A549 (cell line): ENCODE data around the gene PTPN13. TPM values are rescaled to one million over a fixed set of nuclear protein-coding genes. Genes with fewer than 3 reads are reported as not detected.
A peak's percentile ranks its signal among the peaks of the same experiment; 100 is the strongest.

Experiments
- ATAC-seq, 2 experiments: fragments of 200-7000 bp in 1 of 2; fragments of >200 bp in 1 of 2; cut with Nextera tagmentation in 1 of 2; cut with Tn5 transposase in 1 of 2; 3 replicates each; pipeline versions ENCODE4 v1.8.0 to v1.9.1; 2018 to 2020; ENCODE audit warnings: mild to moderate bottlenecking in 1 of 2, moderate library complexity in 1 of 2
- CTCF ChIA-PET: fragments of 300-600 bp; sonication (Branson Sonifier 250); formaldehyde crosslinking; extraction: SDS; loops from one replicate; lab custom pipeline; 2021; ENCODE audit warnings: antibody characterized with exemption, inconsistent platforms; lab: Yijun Ruan, JAX
- POLR2A ChIA-PET: fragments of 350-600 bp; formaldehyde crosslinking; extraction: SDS; loops from one replicate; lab custom pipeline; 2021; ENCODE audit warnings: antibody characterized with exemption, inconsistent platforms; lab: Yijun Ruan, JAX
- DNase-seq, 2 experiments: peaks; one replicate each; pipeline versions ENCODE4 v3.0.0 to v3.0.0-alpha.2; 2011 to 2016; ENCODE audit warnings: low read depth in 1 of 2, low spot score in 1 of 2
- FAIRE-seq: peaks from 2 replicates; lab custom pipeline; 2011; peaks lifted over from hg19 to GRCh38; lab: Jason Lieb, UNC
- H3K27ac ChIP-seq, 2 experiments: fragments of >200 bp; sonication (Bioruptor Twin); formaldehyde crosslinking; 3 replicates each; pipeline ENCODE4 v1.5.1; 2016 to 2017
- H3K4me1 ChIP-seq: fragments of >200 bp; sonication (Bioruptor Twin); formaldehyde crosslinking; 3 replicates; pipeline ENCODE4 v1.6.1; 2016
- H3K4me2 ChIP-seq: fragments of >200 bp; sonication (Bioruptor Twin); formaldehyde crosslinking; 3 replicates; pipeline ENCODE4 v1.6.1; 2016
- H3K4me3 ChIP-seq: fragments of >200 bp; sonication (Bioruptor Twin); formaldehyde crosslinking; 3 replicates; pipeline ENCODE4 v1.5.1; 2016
- H3K9me3 ChIP-seq: fragments of >200 bp; sonication (Bioruptor Twin); formaldehyde crosslinking; 3 replicates; pipeline ENCODE4 v1.6.1; 2016
- BHLHE40 ChIP-seq: IDR thresholded peaks from 2 replicates; pipeline ENCODE4 v1.6.1; 2012; ENCODE audit warnings: low read depth, low read length, inconsistent platforms
- CBX8 ChIP-seq: fragments of 200-600 bp; sonication (generic); IDR thresholded peaks from 2 replicates; pipeline ENCODE4 v1.6.1; 2016
- CEBPB ChIP-seq, 2 experiments: fragments of >200 bp in 1 of 2; sonication (Bioruptor Twin) in 1 of 2; formaldehyde crosslinking in 1 of 2; IDR thresholded peaks; 2 replicates each; pipeline ENCODE4 v1.6.1; 2012 to 2016
- CHD4 ChIP-seq: fragments of 200-600 bp; sonication (generic); IDR thresholded peaks from 2 replicates; pipeline ENCODE4 v1.6.1; 2016; ENCODE audit warnings: antibody characterized with exemption, mild to moderate bottlenecking, borderline replicate concordance
- EHMT2 ChIP-seq: fragments of 200-600 bp; sonication (generic); IDR thresholded peaks from 2 replicates; pipeline ENCODE4 v1.6.1; 2016; ENCODE audit warnings: antibody characterized with exemption, low read depth, mild to moderate bottlenecking, moderate library complexity
- EP300 ChIP-seq, 2 experiments: fragments of >200 bp; sonication (Bioruptor Twin); formaldehyde crosslinking; IDR thresholded peaks; 2 replicates in 1 of 2; 3 replicates in 1 of 2; pipeline ENCODE4 v1.6.1; 2016 to 2017
- FOSL2 ChIP-seq, 2 experiments: fragments of 450-650 bp in 1 of 2; fragments of >200 bp in 1 of 2; sonication (Bioruptor Twin) in 1 of 2; formaldehyde crosslinking; IDR thresholded peaks; 2 replicates each; pipeline versions ENCODE4 v1.5.0 to v1.6.1; 2016 to 2020; ENCODE audit warnings: mild to moderate bottlenecking in 1 of 2, moderate library complexity in 1 of 2
- FOXS1 ChIP-seq: fragments of 250-450 bp; sonication (Bioruptor Pico); IDR thresholded peaks from 2 replicates; pipeline ENCODE4 v1.5.0; 2020; ENCODE audit warnings: mild to moderate bottlenecking, moderate library complexity
- GATA3 ChIP-seq: IDR thresholded peaks from 2 replicates; pipeline ENCODE4 v1.6.1; 2012; ENCODE audit warnings: borderline replicate concordance
- HOXB5 ChIP-seq: fragments of 250-450 bp; sonication (Bioruptor Pico); IDR thresholded peaks from 2 replicates; pipeline ENCODE4 v1.5.0; 2020; ENCODE audit warnings: mild to moderate bottlenecking, moderate library complexity
- JUNB ChIP-seq: fragments of >200 bp; sonication (Bioruptor Twin); formaldehyde crosslinking; IDR thresholded peaks from 2 replicates; pipeline ENCODE4 v1.6.1; 2016
- KDM1A ChIP-seq: fragments of 200-600 bp; sonication (generic); IDR thresholded peaks from 2 replicates; pipeline ENCODE4 v1.6.1; 2016; ENCODE audit warnings: low read depth, mild to moderate bottlenecking
- KDM5A ChIP-seq: fragments of 200-600 bp; sonication (generic); IDR thresholded peaks from 2 replicates; pipeline ENCODE4 v1.6.1; 2016; ENCODE audit warnings: antibody characterized with exemption, mild to moderate bottlenecking
- MYC ChIP-seq: IDR thresholded peaks from 2 replicates; pipeline ENCODE4 v1.6.1; 2012; ENCODE audit warnings: mild to moderate bottlenecking, inconsistent platforms, low read length, improper control_type of control experiment, borderline replicate concordance
- NFE2L2 ChIP-seq: fragments of 150-350 bp; conservative IDR thresholded peaks from 2 replicates; pipeline ENCODE4 v1.6.1; 2014; ENCODE audit warnings: low read length
- NPAS2 ChIP-seq: fragments of 250-450 bp; sonication (Bioruptor Pico); IDR thresholded peaks from 2 replicates; pipeline ENCODE4 v1.8.0; 2022; ENCODE audit warnings: mild to moderate bottlenecking, moderate library complexity, borderline replicate concordance
- PHF8 ChIP-seq: fragments of 200-600 bp; sonication (generic); IDR thresholded peaks from 2 replicates; pipeline ENCODE4 v1.6.1; 2016; ENCODE audit warnings: low read depth, mild to moderate bottlenecking, antibody characterized with exemption, moderate library complexity, borderline replicate concordance
- RCOR1 ChIP-seq: fragments of 150-350 bp; IDR thresholded peaks from 2 replicates; pipeline ENCODE4 v1.6.1; 2014; ENCODE audit warnings: antibody characterized with exemption, low read length, low read depth
- RNF2 ChIP-seq: fragments of 200-600 bp; sonication (generic); IDR thresholded peaks from 2 replicates; pipeline ENCODE4 v1.6.1; 2016; ENCODE audit warnings: low read depth, mild to moderate bottlenecking, antibody characterized with exemption, moderate library complexity, borderline replicate concordance
- TP53 ChIP-seq: fragments of 250-450 bp; sonication (Bioruptor Pico); IDR thresholded peaks from 2 replicates; pipeline ENCODE4 v1.5.0; 2021; ENCODE audit warnings: mild to moderate bottlenecking, moderate library complexity
- ZC3H11A ChIP-seq: fragments of 450-650 bp; IDR thresholded peaks from 2 replicates; pipeline ENCODE4 v1.6.1; 2014; ENCODE audit warnings: antibody characterized with exemption, mild to moderate bottlenecking
- ZFP36 ChIP-seq: fragments of 450-650 bp; IDR thresholded peaks from 2 replicates; pipeline ENCODE4 v1.6.1; 2014; ENCODE audit warnings: borderline replicate concordance; ENCODE audit not compliant: partially characterized antibody
- ZNF302 ChIP-seq: fragments of 250-450 bp; sonication (Bioruptor Pico); IDR thresholded peaks from 2 replicates; pipeline ENCODE4 v1.9.0; 2021; ENCODE audit warnings: inconsistent platforms, mild to moderate bottlenecking, moderate library complexity
- ZSCAN20 ChIP-seq: fragments of 250-450 bp; sonication (Bioruptor Pico); IDR thresholded peaks from 2 replicates; pipeline ENCODE4 v1.8.0; 2022; ENCODE audit warnings: mild to moderate bottlenecking, moderate library complexity
- WGBS: methylation state at CpG from one replicate; pipeline ENCODE4 v1.1.6; 2017; ENCODE audit errors: missing lambda C conversion rate; 5-methylcytosine and 5-hydroxymethylcytosine counted together
- polyA plus RNA-seq, 4 experiments: library from polyadenylated mRNA; depleted of rRNA in 3 of 4; stranded (reverse); fragments of >200 nt; fragmentation: RNase III in 1 of 4; extraction: RNeasy Plus Mini Kit Qiagen cat#74134 plus additional on column Dnase treatment in 1 of 4; gene quantifications; 2 replicates in 3 of 4; 3 replicates in 1 of 4; pipeline ENCODE4 v1.2.3, GENCODE V29; 2011 to 2017
- TF ChIP-seq, protein P1 (sequence below): fragments of 250-450 bp; sonication (Bioruptor Pico); IDR thresholded peaks from 2 replicates; pipeline ENCODE4 v1.5.0; 2021; ENCODE audit warnings: mild to moderate bottlenecking, moderate library complexity, borderline replicate concordance
- TF ChIP-seq, protein P2 (sequence below): fragments of 200-600 bp; sonication (generic); IDR thresholded peaks from 2 replicates; pipeline ENCODE4 v1.6.1; 2016; ENCODE audit warnings: antibody characterized with exemption, mild to moderate bottlenecking, moderate library complexity
- TF ChIP-seq, protein P3 (sequence below): IDR thresholded peaks from 2 replicates; pipeline ENCODE4 v1.6.1; 2012
- TF ChIP-seq, protein P4 (sequence below): fragments of 250-450 bp; sonication (Bioruptor Pico); IDR thresholded peaks from 2 replicates; pipeline ENCODE4 v1.5.0; 2020; ENCODE audit warnings: low read depth, mild to moderate bottlenecking, moderate library complexity

The PTPN13 gene
- polyA plus RNA-seq, 2 of the 4 experiments (the other 2 are of a cell fraction) = 10.4 to 13.3 TPM

DNA sequence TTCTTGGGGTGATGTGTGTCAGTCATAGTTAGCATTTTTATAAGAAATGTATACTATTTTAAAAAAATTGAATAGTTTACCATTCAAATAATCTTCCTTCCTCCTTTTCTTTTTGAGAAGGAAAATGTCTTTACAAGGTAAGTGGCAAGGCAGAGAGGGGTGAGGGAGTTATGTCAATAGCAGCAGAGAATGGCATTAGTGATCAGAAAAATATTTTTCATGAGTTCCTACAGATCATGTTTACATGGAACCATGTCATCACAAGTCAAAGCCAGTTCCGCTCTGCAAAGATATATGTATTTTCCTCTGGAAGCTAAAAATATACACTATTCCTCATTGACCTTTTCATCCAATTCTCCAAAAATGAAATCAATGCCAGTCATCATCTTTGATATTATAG is 67.3 kb downstream of the PTPN13 start:
- Histone ChIP-seq H3K4me3 (no peak overlapping the region), H3K9me3 (no peaks in the 10 kb centered on the region), H3K4me1 (peaks cover 13% of the 10 kb centered on the region; the same call in 2 of the 3 replicates), H3K27ac (no peak overlapping the region), H3K4me2 (peak overlapping the region; percentile 9; the same call in 1 of the 3 replicates)
- POLR2A ChIA-PET = no interaction called here
- no peak for DNase-seq
- ATAC-seq = no peak
- FAIRE-seq = no peak
- CTCF ChIA-PET = interaction anchor here (1.4 kb wide), 1 partner anchor 18 kb away, joined by 3 read pairs; no protein-coding TSS in a partner anchor
- WGBS = 96% methylated on average over 1 of the region's 1 CpG
- no peak for TF ChIP-seq TP53 (CRISPR knock-in tag)
- TF ChIP-seq KDM1A = no peak
- TF ChIP-seq BHLHE40 = no peak
- TF ChIP-seq CEBPB (IDR thresholded peaks at IDR 0.05) = no peak
- no peak for TF ChIP-seq GATA3
- TF ChIP-seq, protein P1, sequence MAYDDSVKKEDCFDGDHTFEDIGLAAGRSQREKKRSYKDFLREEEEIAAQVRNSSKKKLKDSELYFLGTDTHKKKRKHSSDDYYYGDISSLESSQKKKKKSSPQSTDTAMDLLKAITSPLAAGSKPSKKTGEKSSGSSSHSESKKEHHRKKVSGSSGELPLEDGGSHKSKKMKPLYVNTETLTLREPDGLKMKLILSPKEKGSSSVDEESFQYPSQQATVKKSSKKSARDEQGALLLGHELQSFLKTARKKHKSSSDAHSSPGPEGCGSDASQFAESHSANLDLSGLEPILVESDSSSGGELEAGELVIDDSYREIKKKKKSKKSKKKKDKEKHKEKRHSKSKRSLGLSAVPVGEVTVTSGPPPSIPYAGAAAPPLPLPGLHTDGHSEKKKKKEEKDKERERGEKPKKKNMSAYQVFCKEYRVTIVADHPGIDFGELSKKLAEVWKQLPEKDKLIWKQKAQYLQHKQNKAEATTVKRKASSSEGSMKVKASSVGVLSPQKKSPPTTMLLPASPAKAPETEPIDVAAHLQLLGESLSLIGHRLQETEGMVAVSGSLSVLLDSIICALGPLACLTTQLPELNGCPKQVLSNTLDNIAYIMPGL = no peak
- TF ChIP-seq ZNF302 (CRISPR knock-in tag) = no peak
- TF ChIP-seq, protein P2, sequence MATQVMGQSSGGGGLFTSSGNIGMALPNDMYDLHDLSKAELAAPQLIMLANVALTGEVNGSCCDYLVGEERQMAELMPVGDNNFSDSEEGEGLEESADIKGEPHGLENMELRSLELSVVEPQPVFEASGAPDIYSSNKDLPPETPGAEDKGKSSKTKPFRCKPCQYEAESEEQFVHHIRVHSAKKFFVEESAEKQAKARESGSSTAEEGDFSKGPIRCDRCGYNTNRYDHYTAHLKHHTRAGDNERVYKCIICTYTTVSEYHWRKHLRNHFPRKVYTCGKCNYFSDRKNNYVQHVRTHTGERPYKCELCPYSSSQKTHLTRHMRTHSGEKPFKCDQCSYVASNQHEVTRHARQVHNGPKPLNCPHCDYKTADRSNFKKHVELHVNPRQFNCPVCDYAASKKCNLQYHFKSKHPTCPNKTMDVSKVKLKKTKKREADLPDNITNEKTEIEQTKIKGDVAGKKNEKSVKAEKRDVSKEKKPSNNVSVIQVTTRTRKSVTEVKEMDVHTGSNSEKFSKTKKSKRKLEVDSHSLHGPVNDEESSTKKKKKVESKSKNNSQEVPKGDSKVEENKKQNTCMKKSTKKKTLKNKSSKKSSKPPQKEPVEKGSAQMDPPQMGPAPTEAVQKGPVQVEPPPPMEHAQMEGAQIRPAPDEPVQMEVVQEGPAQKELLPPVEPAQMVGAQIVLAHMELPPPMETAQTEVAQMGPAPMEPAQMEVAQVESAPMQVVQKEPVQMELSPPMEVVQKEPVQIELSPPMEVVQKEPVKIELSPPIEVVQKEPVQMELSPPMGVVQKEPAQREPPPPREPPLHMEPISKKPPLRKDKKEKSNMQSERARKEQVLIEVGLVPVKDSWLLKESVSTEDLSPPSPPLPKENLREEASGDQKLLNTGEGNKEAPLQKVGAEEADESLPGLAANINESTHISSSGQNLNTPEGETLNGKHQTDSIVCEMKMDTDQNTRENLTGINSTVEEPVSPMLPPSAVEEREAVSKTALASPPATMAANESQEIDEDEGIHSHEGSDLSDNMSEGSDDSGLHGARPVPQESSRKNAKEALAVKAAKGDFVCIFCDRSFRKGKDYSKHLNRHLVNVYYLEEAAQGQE = no peak
- no peak for TF ChIP-seq CBX8
- no peak for TF ChIP-seq HOXB5
- TF ChIP-seq, protein P3, sequence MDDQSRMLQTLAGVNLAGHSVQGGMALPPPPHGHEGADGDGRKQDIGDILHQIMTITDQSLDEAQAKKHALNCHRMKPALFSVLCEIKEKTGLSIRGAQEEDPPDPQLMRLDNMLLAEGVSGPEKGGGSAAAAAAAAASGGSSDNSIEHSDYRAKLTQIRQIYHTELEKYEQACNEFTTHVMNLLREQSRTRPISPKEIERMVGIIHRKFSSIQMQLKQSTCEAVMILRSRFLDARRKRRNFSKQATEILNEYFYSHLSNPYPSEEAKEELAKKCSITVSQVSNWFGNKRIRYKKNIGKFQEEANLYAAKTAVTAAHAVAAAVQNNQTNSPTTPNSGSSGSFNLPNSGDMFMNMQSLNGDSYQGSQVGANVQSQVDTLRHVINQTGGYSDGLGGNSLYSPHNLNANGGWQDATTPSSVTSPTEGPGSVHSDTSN = no peak
- TF ChIP-seq CHD4 = no peak
- no peak for TF ChIP-seq FOXS1 (CRISPR knock-in tag)
- no peak for TF ChIP-seq ZFP36
- TF ChIP-seq MYC = no peak

DNA sequence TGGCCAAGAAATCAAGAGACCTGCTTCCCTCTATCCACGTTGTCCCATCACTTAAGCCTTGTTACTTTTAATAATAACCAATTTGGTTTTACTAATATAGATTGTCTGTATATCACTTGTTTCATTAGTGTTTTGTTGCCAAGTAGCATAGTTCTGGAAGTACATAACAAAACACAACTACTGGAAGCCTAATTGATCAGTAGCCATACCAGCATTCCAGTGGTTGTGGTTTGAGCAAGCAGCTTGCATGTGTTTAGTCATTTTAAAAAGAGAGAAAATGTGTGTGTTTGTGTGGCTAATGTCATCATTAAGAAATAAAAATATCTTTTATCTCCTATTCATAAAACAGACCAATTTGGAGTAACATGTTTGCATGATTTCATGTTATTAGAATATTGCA is 70.8 kb downstream of the PTPN13 start:
- Histone ChIP-seq H3K4me1 (peaks cover 13% of the 10 kb centered on the region; the same call in 2 of the 3 replicates), H3K4me2 (no peak overlapping the region), H3K4me3 (no peak overlapping the region), H3K27ac (no peak overlapping the region), H3K9me3 (no peaks in the 10 kb centered on the region)
- ATAC-seq = no peak
- DNase-seq = no peak
- ChIA-PET CTCF (no interaction called here), POLR2A (no interaction called here)
- WGBS = 92% methylated on average over 1 of the region's 1 CpG
- FAIRE-seq = peak; percentile 72
- TF ChIP-seq ZC3H11A = no peak
- TF ChIP-seq NFE2L2 = no peak
- TF ChIP-seq PHF8 = no peak
- no peak for TF ChIP-seq CHD4
- TF ChIP-seq EHMT2 = no peak
- no peak for TF ChIP-seq ZFP36
- no peak for TF ChIP-seq EP300 (IDR thresholded peaks at IDR 0.05)
- TF ChIP-seq, protein P1 = no peak
- TF ChIP-seq ZNF302 (CRISPR knock-in tag) = no peak
- TF ChIP-seq NPAS2 = no peak
- TF ChIP-seq ZSCAN20 (CRISPR knock-in tag) = no peak
- no peak for TF ChIP-seq KDM5A
- TF ChIP-seq RNF2 = no peak
- TF ChIP-seq JUNB = no peak
- TF ChIP-seq FOSL2 (IDR thresholded peaks at IDR 0.05) = no peak
- no peak for TF ChIP-seq FOSL2 (CRISPR knock-in tag; IDR thresholded peaks at IDR 0.05)
- TF ChIP-seq TP53 (CRISPR knock-in tag) = no peak
- TF ChIP-seq, protein P4, sequence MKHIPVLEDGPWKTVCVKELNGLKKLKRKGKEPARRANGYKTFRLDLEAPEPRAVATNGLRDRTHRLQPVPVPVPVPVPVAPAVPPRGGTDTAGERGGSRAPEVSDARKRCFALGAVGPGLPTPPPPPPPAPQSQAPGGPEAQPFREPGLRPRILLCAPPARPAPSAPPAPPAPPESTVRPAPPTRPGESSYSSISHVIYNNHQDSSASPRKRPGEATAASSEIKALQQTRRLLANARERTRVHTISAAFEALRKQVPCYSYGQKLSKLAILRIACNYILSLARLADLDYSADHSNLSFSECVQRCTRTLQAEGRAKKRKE (CRISPR knock-in tag) = no peak
- no peak for TF ChIP-seq RCOR1
